ENCODE data around the gene CHP1. TPM values are rescaled to one million over a fixed set of nuclear protein-coding genes. Genes with fewer than 3 reads are reported as not detected.
"Not testable (repeated sequence)": the region's sequence is repeated elsewhere in the genome, so short reads cannot be mapped to it uniquely, and the experiment has no call there.

The CHP1 gene
- total RNA-seq, 3 donors from 2014 or later (not counting 1 experiment from before 2014, with no cell fraction given) = 50.7 to 55.9 (median 51.3) TPM

DNA sequence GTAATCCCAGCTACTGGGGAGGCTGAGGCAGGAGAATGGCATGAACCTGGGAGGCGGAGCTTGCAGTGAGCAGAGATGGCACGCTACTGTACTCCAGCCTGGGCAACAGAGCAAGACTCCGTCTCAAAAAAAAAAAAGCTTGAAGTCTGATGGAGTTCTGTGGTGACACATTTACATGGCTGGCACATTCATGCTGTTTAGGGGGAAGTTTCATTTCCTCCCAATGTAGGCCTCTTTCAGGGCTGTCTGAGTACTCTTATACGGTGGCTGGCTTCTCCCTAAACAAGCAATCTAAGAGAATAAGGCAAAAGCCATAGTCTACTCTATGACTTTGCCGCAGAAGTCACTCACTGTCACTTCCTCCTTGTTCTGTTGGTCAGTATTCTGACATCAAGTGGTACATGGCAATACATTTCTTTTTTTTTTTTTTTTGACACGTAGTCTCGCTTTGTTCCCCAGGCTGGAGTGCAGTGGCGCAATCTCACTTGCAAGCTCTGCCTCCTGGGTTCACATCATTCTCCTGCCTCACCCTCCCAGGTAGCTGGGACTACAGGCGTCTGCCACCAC is 60.1 kb downstream of the CHP1 start:
- H3K27ac Mint-ChIP-seq = peak overlapping the region; percentile 24 to 53
- H3K9me3 Mint-ChIP-seq = no peaks in the 10 kb centered on the region
- intact Hi-C loops (cut with micrococcal nuclease) = no loop called here
- H3K4me3 ChIP-seq (ENCODE audit: low read length) = no peak overlapping the region
- no peak overlapping the region for H3K4me3 Mint-ChIP-seq
- peaks cover 8 to 18% of the 10 kb centered on the region in 2 donors for H3K4me1 Mint-ChIP-seq
- peaks cover 27% of the 10 kb centered on the region for H3K36me3 ChIP-seq (ENCODE audit: control insufficient read depth, insufficient read depth, low read length)
- no peaks in the 10 kb centered on the region for H3K36me3 Mint-ChIP-seq
- H3K27me3 Mint-ChIP-seq (ENCODE audit: low read depth in 2 of 2) = no peaks in the 10 kb centered on the region
- DNase-seq = peak in 1 of 2 donors; percentile 11
- TF ChIP-seq, protein P1, sequence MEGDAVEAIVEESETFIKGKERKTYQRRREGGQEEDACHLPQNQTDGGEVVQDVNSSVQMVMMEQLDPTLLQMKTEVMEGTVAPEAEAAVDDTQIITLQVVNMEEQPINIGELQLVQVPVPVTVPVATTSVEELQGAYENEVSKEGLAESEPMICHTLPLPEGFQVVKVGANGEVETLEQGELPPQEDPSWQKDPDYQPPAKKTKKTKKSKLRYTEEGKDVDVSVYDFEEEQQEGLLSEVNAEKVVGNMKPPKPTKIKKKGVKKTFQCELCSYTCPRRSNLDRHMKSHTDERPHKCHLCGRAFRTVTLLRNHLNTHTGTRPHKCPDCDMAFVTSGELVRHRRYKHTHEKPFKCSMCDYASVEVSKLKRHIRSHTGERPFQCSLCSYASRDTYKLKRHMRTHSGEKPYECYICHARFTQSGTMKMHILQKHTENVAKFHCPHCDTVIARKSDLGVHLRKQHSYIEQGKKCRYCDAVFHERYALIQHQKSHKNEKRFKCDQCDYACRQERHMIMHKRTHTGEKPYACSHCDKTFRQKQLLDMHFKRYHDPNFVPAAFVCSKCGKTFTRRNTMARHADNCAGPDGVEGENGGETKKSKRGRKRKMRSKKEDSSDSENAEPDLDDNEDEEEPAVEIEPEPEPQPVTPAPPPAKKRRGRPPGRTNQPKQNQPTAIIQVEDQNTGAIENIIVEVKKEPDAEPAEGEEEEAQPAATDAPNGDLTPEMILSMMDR (IDR thresholded peaks at IDR 0.05) = no peak
- ATAC-seq = peak; percentile 47 to 63 (median 47)
- H3K4me1 ChIP-seq (ENCODE audit: control insufficient read depth, insufficient read depth, low read length) = peaks cover 14% of the 10 kb centered on the region
- H3K9me3 ChIP-seq (ENCODE audit: control insufficient read depth, insufficient read depth, low read length) = no peaks in the 10 kb centered on the region
- no peaks in the 10 kb centered on the region for H3K27me3 ChIP-seq (ENCODE audit: control insufficient read depth, insufficient read depth, low read length)
- H3K27ac ChIP-seq (ENCODE audit: low read length) = peak overlapping the region; percentile 54
- WGBS (ENCODE audit: insufficient coverage) = 56% methylated on average over 7 of the region's 9 CpGs

GRCh38 chr15:41292521-41292920 is 61.5 kb downstream of the CHP1 start:
- peaks cover 10% of the 10 kb centered on the region for H3K4me1 ChIP-seq (ENCODE audit: control insufficient read depth, insufficient read depth, low read length)
- H3K27ac Mint-ChIP-seq = no peak overlapping the region
- intact Hi-C loops (cut with micrococcal nuclease) = no loop called here
- TF ChIP-seq, protein P1 (IDR thresholded peaks at IDR 0.05) = no peak
- no peak overlapping the region for H3K4me3 ChIP-seq (ENCODE audit: low read length)
- no peaks in the 10 kb centered on the region for H3K9me3 Mint-ChIP-seq
- no peaks in the 10 kb centered on the region for H3K9me3 ChIP-seq (ENCODE audit: control insufficient read depth, insufficient read depth, low read length)
- peaks cover 8 to 12% of the 10 kb centered on the region in 2 donors for H3K4me1 Mint-ChIP-seq
- no peaks in the 10 kb centered on the region for H3K27me3 Mint-ChIP-seq (ENCODE audit: low read depth in 2 of 2)
- DNase-seq = no peak
- no peak overlapping the region for H3K4me3 Mint-ChIP-seq
- H3K27ac ChIP-seq (ENCODE audit: low read length) = no peak overlapping the region
- H3K27me3 ChIP-seq (ENCODE audit: control insufficient read depth, insufficient read depth, low read length) = no peaks in the 10 kb centered on the region
- no CpG with 5 or more reads among the region's 1 CpG for WGBS (ENCODE audit: insufficient coverage)
- no peaks in the 10 kb centered on the region for H3K36me3 Mint-ChIP-seq
- peaks cover 16% of the 10 kb centered on the region for H3K36me3 ChIP-seq (ENCODE audit: control insufficient read depth, insufficient read depth, low read length)
- ATAC-seq = no peak

GRCh38 chr15:41301139-41301538 is 70.1 kb downstream of the CHP1 start:
- H3K36me3 ChIP-seq (ENCODE audit: control insufficient read depth, insufficient read depth, low read length) = peaks cover 15% of the 10 kb centered on the region
- not testable (repeated sequence) for H3K27ac ChIP-seq (ENCODE audit: low read length)

GRCh38 chr15:41301587-41301986 is 70.5 kb downstream of the CHP1 start:
- Histone ChIP-seq H3K36me3 (ENCODE audit: control insufficient read depth, insufficient read depth, low read length) (peaks cover 15% of the 10 kb centered on the region), H3K4me1 (ENCODE audit: control insufficient read depth, insufficient read depth, low read length) (no peaks in the 10 kb centered on the region), H3K27me3 (ENCODE audit: control insufficient read depth, insufficient read depth, low read length) (no peaks in the 10 kb centered on the region), H3K27ac (ENCODE audit: low read length) (no peak overlapping the region), H3K9me3 (ENCODE audit: control insufficient read depth, insufficient read depth, low read length) (no peaks in the 10 kb centered on the region), H3K4me3 (ENCODE audit: low read length) (no peak overlapping the region)
- H3K36me3 Mint-ChIP-seq = peaks cover 6% of the 10 kb centered on the region
- no peak overlapping the region for H3K4me3 Mint-ChIP-seq
- H3K27ac Mint-ChIP-seq = peak overlapping the region; percentile 41 to 60
- DNase-seq = no peak
- no peak for ATAC-seq
- TF ChIP-seq, protein P1 (IDR thresholded peaks at IDR 0.05) = no peak
- peaks cover 0 to 5% of the 10 kb centered on the region in 2 donors for H3K4me1 Mint-ChIP-seq
- intact Hi-C loops (cut with micrococcal nuclease) = no loop called here
- no peaks in the 10 kb centered on the region for H3K9me3 Mint-ChIP-seq
- H3K27me3 Mint-ChIP-seq (ENCODE audit: low read depth in 2 of 2) = no peaks in the 10 kb centered on the region
- 100% methylated on average over 1 of the region's 1 CpG for WGBS (ENCODE audit: insufficient coverage)

More at GRCh38 chr15:41301139-41301538, 70.1 kb downstream of the CHP1 start:
- H3K9me3 ChIP-seq (ENCODE audit: control insufficient read depth, insufficient read depth, low read length); H3K9me3 Mint-ChIP-seq; DNase-seq; intact Hi-C loops (cut with micrococcal nuclease); ATAC-seq; H3K4me3 Mint-ChIP-seq; H3K27me3 ChIP-seq (ENCODE audit: control insufficient read depth, insufficient read depth, low read length); H3K4me1 ChIP-seq (ENCODE audit: control insufficient read depth, insufficient read depth, low read length); H3K4me1 Mint-ChIP-seq; H3K27me3 Mint-ChIP-seq (ENCODE audit: low read depth in 2 of 2); H3K36me3 Mint-ChIP-seq; H3K4me3 ChIP-seq (ENCODE audit: low read length): not testable (repeated sequence)
- H3K27ac Mint-ChIP-seq = peak overlapping the region; percentile 41 to 60
- WGBS (ENCODE audit: insufficient coverage) = 92% methylated on average over 2 of the region's 2 CpGs

Data from natural killer cell (primary cell).